Endothelial cell of umbilical vein (primary cell): ENCODE data around the gene FILIP1L. TPM values are rescaled to one million over a fixed set of nuclear protein-coding genes. Genes with fewer than 3 reads are reported as not detected.

Source experiments
- BruUV-seq: library from RNA; stranded (reverse); fragments of 400-500 nt; replicated peaks from 2 replicates; lab custom pipeline; 2021; lab: Mats Ljungman, UMichigan
- CTCF ChIA-PET: fragments of 300-600, 350-600 bp; sonication (Branson Sonifier 250); formaldehyde crosslinking; loops from one replicate; lab custom pipeline; 2021; ENCODE audit warnings: antibody characterized with exemption, inconsistent platforms; lab: Charles Lee
- POLR2A ChIA-PET: fragments of 300-600, 350-600 bp; sonication (Branson Sonifier 250); formaldehyde crosslinking; loops from one replicate; lab custom pipeline; 2021; ENCODE audit warnings: antibody characterized with exemption, inconsistent platforms; lab: Charles Lee
- DNase-seq: peaks from one replicate; pipeline ENCODE4 v3.0.0-alpha.2; 2011; ENCODE audit warnings: low read depth, low spot score
- FAIRE-seq: peaks from 2 replicates; lab custom pipeline; 2011; peaks lifted over from hg19 to GRCh38; lab: Jason Lieb, UNC
- H2AFZ ChIP-seq: 2 replicates; pipeline ENCODE4 v1.6.0; 2012; ENCODE audit warnings: low read depth, low read length, control low read depth, inconsistent platforms
- H3K27ac ChIP-seq: 2 replicates; pipeline ENCODE4 v1.5.1; 2011; ENCODE audit warnings: low read depth, mild to moderate bottlenecking, control low read depth, low read length, moderate library complexity; ENCODE audit not compliant: insufficient read depth
- H3K27me3 ChIP-seq, 2 experiments: 2 replicates each; pipeline versions ENCODE4 v1.6.0 to v1.6.1; 2011; ENCODE audit warnings: low read length in 2 of 2, mixed read lengths in 1 of 2; ENCODE audit not compliant: control insufficient read depth in 2 of 2, insufficient read depth in 2 of 2
- H3K36me3 ChIP-seq, 2 experiments: 2 replicates in 1 of 2; 3 replicates in 1 of 2; pipeline ENCODE4 v1.5.1; 2011; ENCODE audit warnings: low read length in 2 of 2, mild to moderate bottlenecking in 1 of 2, moderate library complexity in 1 of 2; ENCODE audit not compliant: control insufficient read depth in 2 of 2, insufficient read depth in 2 of 2; ENCODE audit errors: extremely low read depth in 1 of 2
- H3K4me1 ChIP-seq: 3 replicates; pipeline ENCODE4 v1.5.1; 2011; ENCODE audit warnings: mild to moderate bottlenecking, low read length; ENCODE audit not compliant: control insufficient read depth, insufficient read depth; ENCODE audit errors: extremely low read depth
- H3K4me2 ChIP-seq: 2 replicates; pipeline ENCODE4 v1.6.1; 2011; ENCODE audit warnings: low read length, control low read depth, mixed read lengths; ENCODE audit not compliant: insufficient read depth
- H3K4me3 ChIP-seq, 3 experiments: fragments of 200-600 bp in 1 of 3; sonication (generic), shearing (Covaris generic) in 1 of 3; replicated peaks in 1 of 3; 2 replicates each; pipeline ENCODE4 v1.5.1; 2011 to 2016; ENCODE audit warnings: control low read depth in 3 of 3, low read length in 3 of 3, mild to moderate bottlenecking in 2 of 3, inconsistent platforms in 1 of 3, low read depth in 1 of 3, moderate library complexity in 1 of 3; ENCODE audit not compliant: insufficient read depth in 1 of 3
- H3K79me2 ChIP-seq: 2 replicates; pipeline ENCODE4 v1.6.0; 2012; ENCODE audit warnings: low read length, inconsistent platforms; ENCODE audit not compliant: control insufficient read depth, insufficient read depth
- H3K9ac ChIP-seq: replicated peaks from 2 replicates; pipeline ENCODE3; 2011; ENCODE audit warnings: low read length, control low read depth; ENCODE audit not compliant: insufficient read depth; ENCODE audit errors: extremely low read depth
- H3K9me1 ChIP-seq: replicated peaks from 3 replicates; pipeline ENCODE4 v1.6.0; 2011; ENCODE audit warnings: mild to moderate bottlenecking, low read length; ENCODE audit not compliant: control insufficient read depth, insufficient read depth; ENCODE audit errors: extremely low read depth
- H3K9me3 ChIP-seq: replicated peaks from 2 replicates; pipeline ENCODE4 v1.5.1; 2012; ENCODE audit warnings: low read length, inconsistent platforms; ENCODE audit not compliant: control insufficient read depth, insufficient read depth
- H4K20me1 ChIP-seq: replicated peaks from 2 replicates; pipeline ENCODE3; 2011; ENCODE audit warnings: mild to moderate bottlenecking, low read length; ENCODE audit not compliant: control insufficient read depth, insufficient read depth; ENCODE audit errors: extremely low read depth
- CTCF ChIP-seq, 2 donors: IDR thresholded peaks; 1 replicate in 1 of 2; 2 replicates in 1 of 2; pipeline ENCODE4 v1.5.1; 2011; ENCODE audit warnings: low read length in 2 of 2, mild to moderate bottlenecking in 2 of 2, moderate library complexity in 2 of 2, control low read depth in 1 of 2, inconsistent platforms in 1 of 2, low read depth in 1 of 2; ENCODE audit not compliant: insufficient read depth in 1 of 2; ENCODE audit errors: extremely low read depth in 1 of 2
- EZH2 ChIP-seq: IDR thresholded peaks from 2 replicates; pipeline ENCODE4 v1.6.1; 2012; ENCODE audit warnings: borderline replicate concordance, low read depth, mild to moderate bottlenecking, moderate library complexity, low read length, inconsistent platforms; ENCODE audit not compliant: severe bottlenecking
- FOS ChIP-seq: IDR thresholded peaks from 2 replicates; pipeline ENCODE4 v1.6.1; 2011; ENCODE audit warnings: mild to moderate bottlenecking, low read length, moderate library complexity, borderline replicate concordance; ENCODE audit not compliant: insufficient read depth
- GATA2 ChIP-seq: IDR thresholded peaks from 2 replicates; pipeline ENCODE4 v1.7.0; 2011; ENCODE audit warnings: low read depth, mild to moderate bottlenecking, moderate library complexity, mixed read lengths, low read length; ENCODE audit not compliant: insufficient read length, insufficient read depth
- JUN ChIP-seq: IDR thresholded peaks from 2 replicates; pipeline ENCODE4 v1.6.1; 2011; ENCODE audit warnings: borderline replicate concordance, low read depth; ENCODE audit not compliant: insufficient read length, insufficient read depth
- MAX ChIP-seq: IDR thresholded peaks from 2 replicates; pipeline ENCODE4 v1.6.1; 2011; ENCODE audit not compliant: insufficient read depth, insufficient read length
- MYC ChIP-seq: IDR thresholded peaks from one replicate; pipeline ENCODE4 v1.6.1; 2011; ENCODE audit warnings: mild to moderate bottlenecking, low read depth, low read length
- POLR2A ChIP-seq: IDR thresholded peaks from 2 replicates; pipeline ENCODE4 v1.6.1; 2012; ENCODE audit warnings: low read depth, mild to moderate bottlenecking, control low read depth, low read length
- POLR2AphosphoS5 ChIP-seq: IDR thresholded peaks from 2 replicates; pipeline ENCODE4 v1.6.1; 2012; ENCODE audit warnings: low read depth, mild to moderate bottlenecking, control low read depth, low read length, moderate library complexity; ENCODE audit not compliant: insufficient read depth
- dilution Hi-C: fragments of 300-500 bp; cut with MboI; formaldehyde crosslinking; loops from one replicate; pipeline ENCODE4 v1.15.0; 2019; ENCODE audit warnings: low sequenced_read_pairs; ENCODE audit not compliant: extremely low pct_ligation_motif_present
- intact Hi-C: fragments of 100-400 bp; cut with micrococcal nuclease; formaldehyde crosslinking; loops from one replicate; pipeline ENCODE4 v1.10.0; 2022
- polyA plus RNA-seq, 4 experiments: library from polyadenylated mRNA; depleted of rRNA in 3 of 4; stranded (reverse) in 3 of 4; unstranded in 1 of 4; fragments of >200 nt; gene quantifications; 2 replicates each; pipeline versions ENCODE4 v1.2.1 to v1.2.3, GENCODE V29; 2011 to 2012; ENCODE audit warnings: missing spikeins in 1 of 4
- total RNA-seq: library from RNA; stranded (reverse); gene quantifications from 2 replicates; pipeline ENCODE4 v1.2.3, GENCODE V29; 2021

FILIP1L gene
- total and polyA plus RNA-seq, 2 donors (not counting 3 experiments of a cell fraction or from before 2014, with no cell fraction given) = 26.0 to 29.9 TPM

GRCh38 chr3:100151024-100151707, 36.9 kb upstream of the FILIP1L start:
- no peaks in the 10 kb centered on the region for H3K79me2 ChIP-seq
- no peak overlapping the region for H3K4me3 ChIP-seq
- FAIRE-seq (no peak), DNase-seq (no peak)
- dilution Hi-C loops = no loop called here
- H2AFZ ChIP-seq = no peak overlapping the region
- H3K9ac ChIP-seq = no peak overlapping the region
- intact Hi-C loops = no loop called here
- no peak overlapping the region for H3K27ac ChIP-seq
- POLR2A ChIA-PET = no interaction called here
- no peaks in the 10 kb centered on the region for H3K9me1 ChIP-seq
- H3K36me3 ChIP-seq = no peaks in the 10 kb centered on the region
- no peak for TF ChIP-seq GATA2
- H3K4me1 ChIP-seq = no peaks in the 10 kb centered on the region
- no peaks in the 10 kb centered on the region for H4K20me1 ChIP-seq
- no TSS peak for BruUV-seq
- H3K27me3 ChIP-seq = no peaks in the 10 kb centered on the region
- H3K4me2 ChIP-seq = no peak overlapping the region
- H3K9me3 ChIP-seq = peaks cover 5% of the 10 kb centered on the region
- CTCF ChIA-PET = interaction anchor here (1.4 to 1.6 kb wide), 2 partner anchors 82 to 308 kb away, joined by 3 to 5 read pairs; no protein-coding TSS in a partner anchor

GRCh38 chr3:100150473-100150872, 36.2 kb upstream of the FILIP1L start:
- no peaks in the 10 kb centered on the region for H3K4me1 ChIP-seq
- no peaks in the 10 kb centered on the region for H3K27me3 ChIP-seq
- no peaks in the 10 kb centered on the region for H3K79me2 ChIP-seq
- DNase-seq = no peak
- intact Hi-C loops (no loop called here), dilution Hi-C loops (no loop called here)
- TF ChIP-seq JUN (no peak), POLR2A (no peak), GATA2 (no peak), MAX (no peak), MYC (no peak), CTCF (IDR thresholded peaks at IDR 0.05; ENCODE audit: extremely low read depth in 1 of 2, insufficient read depth in 1 of 2, low read depth in 1 of 2, low read length in 2 of 2) (no peak), EZH2 (no peak), POLR2AphosphoS5 (no peak), FOS (no peak)
- BruUV-seq = no TSS peak
- no peak overlapping the region for H3K27ac ChIP-seq
- H3K4me3 ChIP-seq = no peak overlapping the region
- no peaks in the 10 kb centered on the region for H4K20me1 ChIP-seq
- H3K4me2 ChIP-seq = no peak overlapping the region
- FAIRE-seq = no peak
- H2AFZ ChIP-seq = no peak overlapping the region
- POLR2A ChIA-PET = no interaction called here
- CTCF ChIA-PET = interaction anchor here (1.6 kb wide), 1 partner anchor 307 kb away, joined by 5 read pairs; no protein-coding TSS in a partner anchor
- H3K9me1 ChIP-seq = no peaks in the 10 kb centered on the region
- peaks cover 4% of the 10 kb centered on the region for H3K9me3 ChIP-seq
- H3K36me3 ChIP-seq = no peaks in the 10 kb centered on the region
- no peak overlapping the region for H3K9ac ChIP-seq
